Choroid plexus epithelial cell (primary cell): ENCODE measurements around the gene CRACR2A.

Source experiments
- DNase-seq: peaks from one replicate; pipeline ENCODE4 v3.0.0-alpha.2; 2010; ENCODE audit warnings: low read depth
- H3K4me3 ChIP-seq: 2 replicates; pipeline ENCODE4 v1.5.1; 2011; ENCODE audit warnings: low read depth, mild to moderate bottlenecking, control low read depth, low read length, moderate library complexity
- TF ChIP-seq, protein P1 (sequence below): conservative IDR thresholded peaks from 2 replicates; pipeline ENCODE4 v1.5.1; 2011; ENCODE audit warnings: low read depth, mild to moderate bottlenecking, control low read depth, inconsistent platforms, low read length, moderate library complexity

CRACR2A gene

DNA sequence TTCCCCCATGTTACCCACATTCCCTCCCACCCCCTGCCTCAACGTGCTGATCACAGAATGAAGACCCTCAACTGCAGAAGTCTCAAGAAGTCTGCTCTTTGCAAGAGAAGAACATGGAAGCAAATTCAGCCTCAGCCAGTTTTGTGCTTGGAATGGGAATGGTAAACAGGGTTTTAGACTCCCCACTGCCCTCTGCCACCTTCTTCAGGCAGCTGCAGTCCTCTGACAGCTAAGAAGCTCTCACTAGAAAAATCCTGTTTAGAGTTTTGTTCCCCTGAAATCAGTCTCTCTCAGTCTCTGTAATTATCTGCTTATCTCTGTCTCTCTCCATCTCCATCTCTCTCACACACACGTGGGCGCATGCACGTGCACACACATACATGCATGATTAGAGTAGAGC is 85.4 kb downstream of the CRACR2A start:
- TF ChIP-seq, protein P1, sequence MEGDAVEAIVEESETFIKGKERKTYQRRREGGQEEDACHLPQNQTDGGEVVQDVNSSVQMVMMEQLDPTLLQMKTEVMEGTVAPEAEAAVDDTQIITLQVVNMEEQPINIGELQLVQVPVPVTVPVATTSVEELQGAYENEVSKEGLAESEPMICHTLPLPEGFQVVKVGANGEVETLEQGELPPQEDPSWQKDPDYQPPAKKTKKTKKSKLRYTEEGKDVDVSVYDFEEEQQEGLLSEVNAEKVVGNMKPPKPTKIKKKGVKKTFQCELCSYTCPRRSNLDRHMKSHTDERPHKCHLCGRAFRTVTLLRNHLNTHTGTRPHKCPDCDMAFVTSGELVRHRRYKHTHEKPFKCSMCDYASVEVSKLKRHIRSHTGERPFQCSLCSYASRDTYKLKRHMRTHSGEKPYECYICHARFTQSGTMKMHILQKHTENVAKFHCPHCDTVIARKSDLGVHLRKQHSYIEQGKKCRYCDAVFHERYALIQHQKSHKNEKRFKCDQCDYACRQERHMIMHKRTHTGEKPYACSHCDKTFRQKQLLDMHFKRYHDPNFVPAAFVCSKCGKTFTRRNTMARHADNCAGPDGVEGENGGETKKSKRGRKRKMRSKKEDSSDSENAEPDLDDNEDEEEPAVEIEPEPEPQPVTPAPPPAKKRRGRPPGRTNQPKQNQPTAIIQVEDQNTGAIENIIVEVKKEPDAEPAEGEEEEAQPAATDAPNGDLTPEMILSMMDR, result peak; percentile 28
- no peak overlapping the region for H3K4me3 ChIP-seq
- DNase-seq, result peak; percentile 27

GRCh38 chr12:3666441-3666840 is 86.5 kb downstream of the CRACR2A start:
- TF ChIP-seq, protein P1, result no peak
- no peak overlapping the region for H3K4me3 ChIP-seq
- DNase-seq, result no peak

DNA sequence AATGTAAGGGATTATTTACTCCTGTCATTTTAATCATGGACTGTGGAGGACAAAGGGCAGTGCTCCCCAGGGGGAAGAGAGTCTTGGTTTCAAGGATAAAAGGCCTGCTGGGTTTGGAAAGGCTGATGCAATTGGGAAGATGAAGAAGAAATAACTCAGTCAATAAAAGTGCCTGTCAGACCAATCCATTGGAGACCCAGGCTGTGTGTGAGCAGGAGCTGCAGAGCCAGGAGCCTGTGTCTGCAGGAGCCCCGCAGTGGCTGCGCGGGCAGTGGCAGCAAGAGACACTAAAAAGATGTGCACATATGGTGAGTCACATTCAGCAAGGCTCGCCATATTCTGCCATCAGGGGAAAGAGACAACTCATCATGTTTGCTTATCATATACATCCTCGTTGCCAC is 90.4 kb downstream of the CRACR2A start:
- H3K4me3 ChIP-seq, result no peak overlapping the region
- TF ChIP-seq, protein P1, result no peak
- DNase-seq, result peak; percentile 15

- TF ChIP-seq, protein P1, result no peak
- DNase-seq, result no peak
- H3K4me3 ChIP-seq, result no peak overlapping the region
Measured at GRCh38 chr12:3661028-3661427, 91.9 kb downstream of the CRACR2A start.

- no peak overlapping the region for H3K4me3 ChIP-seq
- TF ChIP-seq, protein P1, result peak; percentile 62
- DNase-seq, result peak; percentile 46
Measured at GRCh38 chr12:3658327-3659163, 94.4 kb downstream of the CRACR2A start.

- DNase-seq, result no peak
- no peak overlapping the region for H3K4me3 ChIP-seq
- TF ChIP-seq, protein P1, result no peak
Measured at GRCh38 chr12:3656946-3657622, 95.8 kb downstream of the CRACR2A start.
